HepG2 (cell line): Measurements from ENCODE around the gene UBXN1. TPM values are rescaled to one million over a fixed set of nuclear protein-coding genes. Genes with fewer than 3 reads are reported as not detected.

ENCODE experiments used
- CC2D1A ChIP-seq: sonication (generic); formaldehyde crosslinking; IDR thresholded peaks from 2 replicates; pipeline ENCODE4 v1.8.1; 2023; ENCODE audit warnings: mild to moderate bottlenecking, missing genetic modification reagents
- CHD4 ChIP-seq: fragments of 200-600 bp; sonication (generic); IDR thresholded peaks from 2 replicates; pipeline ENCODE4 v1.7.0; 2017; ENCODE audit warnings: mild to moderate bottlenecking, low read length, borderline replicate concordance
- CSRNP2 ChIP-seq: sonication (generic); formaldehyde crosslinking; conservative IDR thresholded peaks from 2 replicates; pipeline ENCODE4 v1.8.0; 2022; ENCODE audit warnings: low read depth, missing genetic modification reagents
- FOSL2 ChIP-seq: sonication (generic); formaldehyde crosslinking; IDR thresholded peaks from 2 replicates; pipeline ENCODE4 v1.4.0; 2020; ENCODE audit warnings: missing genetic modification reagents
- MAZ ChIP-seq, 2 experiments: sonication (generic) in 1 of 2; formaldehyde crosslinking in 1 of 2; IDR thresholded peaks; 2 replicates each; pipeline versions ENCODE4 v1.5.0 to v1.6.1; 2012 to 2020; ENCODE audit warnings: low read depth in 2 of 2, mild to moderate bottlenecking in 2 of 2, borderline replicate concordance in 1 of 2, improper control_type of control experiment in 1 of 2, low read length in 1 of 2, missing genetic modification reagents in 1 of 2, moderate library complexity in 1 of 2
- NFYB ChIP-seq: sonication (generic); formaldehyde crosslinking; IDR thresholded peaks from 2 replicates; pipeline ENCODE4 v1.4.0; 2020; ENCODE audit warnings: missing genetic modification reagents
- RBFOX2 ChIP-seq: fragments of 200-400 bp; formaldehyde crosslinking; IDR thresholded peaks from 2 replicates; pipeline ENCODE4 v1.6.1; 2017; ENCODE audit warnings: low read depth, mild to moderate bottlenecking, low read length
- TCF12 ChIP-seq, 2 experiments: fragments of 450-650 bp in 1 of 2; sonication (generic) in 1 of 2; formaldehyde crosslinking in 1 of 2; IDR thresholded peaks; 2 replicates each; pipeline versions ENCODE4 v1.6.1 to v1.8.0; 2017 to 2022; ENCODE audit warnings: antibody characterized with exemption in 1 of 2, mild to moderate bottlenecking in 1 of 2, missing genetic modification reagents in 1 of 2, moderate library complexity in 1 of 2
- TEAD2 ChIP-seq: sonication (generic); formaldehyde crosslinking; IDR thresholded peaks from 2 replicates; pipeline ENCODE4 v1.9.0; 2021; ENCODE audit warnings: missing genetic modification reagents
- ZBTB37 ChIP-seq: sonication (generic); formaldehyde crosslinking; IDR thresholded peaks from 2 replicates; pipeline ENCODE4 v1.4.0; 2020; ENCODE audit warnings: mild to moderate bottlenecking, missing genetic modification reagents
- ZFP1 ChIP-seq: IDR thresholded peaks from 2 replicates; pipeline ENCODE4 v1.6.1; 2016
- ZFP36L1 ChIP-seq: sonication (generic); formaldehyde crosslinking; IDR thresholded peaks from 2 replicates; pipeline ENCODE4 v1.8.0; 2022; ENCODE audit warnings: mild to moderate bottlenecking, missing genetic modification reagents, moderate library complexity
- ZNF180 ChIP-seq: sonication (generic); formaldehyde crosslinking; IDR thresholded peaks from 2 replicates; pipeline ENCODE4 v1.4.0; 2020; ENCODE audit warnings: low read depth, missing genetic modification reagents, borderline replicate concordance
- ZNF274 ChIP-seq: sonication (generic); formaldehyde crosslinking; IDR thresholded peaks from 2 replicates; pipeline ENCODE4 v1.5.1; 2020; ENCODE audit warnings: mild to moderate bottlenecking, missing genetic modification reagents
- ZNF33A ChIP-seq: sonication (generic); formaldehyde crosslinking; IDR thresholded peaks from 2 replicates; pipeline ENCODE4 v1.5.1; 2020; ENCODE audit warnings: missing genetic modification reagents, mild to moderate bottlenecking, moderate library complexity, borderline replicate concordance
- ZNF747 ChIP-seq: sonication (generic); formaldehyde crosslinking; IDR thresholded peaks from 2 replicates; pipeline ENCODE4 v1.8.1; 2023; ENCODE audit warnings: missing genetic modification reagents, mild to moderate bottlenecking, borderline replicate concordance
- ZNF883 ChIP-seq: sonication (generic); formaldehyde crosslinking; IDR thresholded peaks from 2 replicates; pipeline ENCODE4 v1.5.1; 2020; ENCODE audit warnings: mild to moderate bottlenecking, missing genetic modification reagents; ENCODE audit errors: not compliant biosample characterization
- ZSCAN25 ChIP-seq: sonication (generic); formaldehyde crosslinking; IDR thresholded peaks from 2 replicates; pipeline ENCODE4 v1.8.0; 2022; ENCODE audit warnings: mild to moderate bottlenecking, missing genetic modification reagents
- polyA plus RNA-seq, 8 experiments: library from polyadenylated mRNA; depleted of rRNA in 3 of 8; stranded (reverse) in 7 of 8; unstranded in 1 of 8; fragments of >200 nt; fragmentation: Illumina TruSeq in 4 of 8; extraction: Trizol in 4 of 8; gene quantifications; 2 replicates each; pipeline versions ENCODE4 v1.2.1 to v1.2.3, GENCODE V29; 2011 to 2016; ENCODE audit warnings: low read depth in 4 of 8, missing spikeins in 1 of 8, mixed read lengths in 1 of 8; ENCODE audit not compliant: insufficient read depth in 1 of 8
- total RNA-seq, 5 experiments: library from RNA; depleted of rRNA; stranded (reverse); fragments of >200 nt; fragmentation: Illumina TruSeq; extraction: Trizol; gene quantifications; 2 replicates each; pipeline ENCODE4 v1.2.3, GENCODE V29; 2016; ENCODE audit warnings: low read depth in 1 of 5
- TF ChIP-seq, protein P1 (sequence below): IDR thresholded peaks from 2 replicates; pipeline ENCODE4 v1.6.1; 2018; ENCODE audit warnings: missing genetic modification reagents, mild to moderate bottlenecking, missing compliant biosample characterization
- TF ChIP-seq, protein P2 (sequence below): sonication (generic); formaldehyde crosslinking; IDR thresholded peaks from 2 replicates; pipeline ENCODE4 v1.4.0; 2020; ENCODE audit warnings: missing genetic modification reagents
- TF ChIP-seq, protein P3 (sequence below): sonication (generic); formaldehyde crosslinking; conservative IDR thresholded peaks from 2 replicates; pipeline ENCODE4 v1.5.0; 2020; ENCODE audit warnings: missing genetic modification reagents

UBXN1 gene
- total and polyA plus RNA-seq, 2 of the 13 experiments (the other 11 are each of a cell fraction or from before 2014, with no cell fraction given) = 47.5 to 52.4 TPM

GRCh38 chr11:62671608-62672389 is 7.1 kb downstream of the UBXN1 start, which contains the start of the genes LBHD1 and UQCC3 (continued):
- TF ChIP-seq, protein P1, sequence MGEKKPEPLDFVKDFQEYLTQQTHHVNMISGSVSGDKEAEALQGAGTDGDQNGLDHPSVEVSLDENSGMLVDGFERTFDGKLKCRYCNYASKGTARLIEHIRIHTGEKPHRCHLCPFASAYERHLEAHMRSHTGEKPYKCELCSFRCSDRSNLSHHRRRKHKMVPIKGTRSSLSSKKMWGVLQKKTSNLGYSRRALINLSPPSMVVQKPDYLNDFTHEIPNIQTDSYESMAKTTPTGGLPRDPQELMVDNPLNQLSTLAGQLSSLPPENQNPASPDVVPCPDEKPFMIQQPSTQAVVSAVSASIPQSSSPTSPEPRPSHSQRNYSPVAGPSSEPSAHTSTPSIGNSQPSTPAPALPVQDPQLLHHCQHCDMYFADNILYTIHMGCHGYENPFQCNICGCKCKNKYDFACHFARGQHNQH = peak; percentile 77; the same call in 1 of the 2 replicates
- 0 out of 2 replicates have a peak, but pooled peaks have one; percentile 34 for TF ChIP-seq ZBTB37 (CRISPR knock-in tag)
- TF ChIP-seq RBFOX2 = peak; percentile 90
- no peak for TF ChIP-seq CC2D1A (CRISPR knock-in tag)
- TF ChIP-seq, protein P2, sequence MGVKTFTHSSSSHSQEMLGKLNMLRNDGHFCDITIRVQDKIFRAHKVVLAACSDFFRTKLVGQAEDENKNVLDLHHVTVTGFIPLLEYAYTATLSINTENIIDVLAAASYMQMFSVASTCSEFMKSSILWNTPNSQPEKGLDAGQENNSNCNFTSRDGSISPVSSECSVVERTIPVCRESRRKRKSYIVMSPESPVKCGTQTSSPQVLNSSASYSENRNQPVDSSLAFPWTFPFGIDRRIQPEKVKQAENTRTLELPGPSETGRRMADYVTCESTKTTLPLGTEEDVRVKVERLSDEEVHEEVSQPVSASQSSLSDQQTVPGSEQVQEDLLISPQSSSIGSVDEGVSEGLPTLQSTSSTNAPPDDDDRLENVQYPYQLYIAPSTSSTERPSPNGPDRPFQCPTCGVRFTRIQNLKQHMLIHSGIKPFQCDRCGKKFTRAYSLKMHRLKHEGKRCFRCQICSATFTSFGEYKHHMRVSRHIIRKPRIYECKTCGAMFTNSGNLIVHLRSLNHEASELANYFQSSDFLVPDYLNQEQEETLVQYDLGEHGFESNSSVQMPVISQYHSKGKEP (CRISPR knock-in tag) = no peak
- TF ChIP-seq ZNF274 (CRISPR knock-in tag) = no peak
- TF ChIP-seq FOSL2 (CRISPR knock-in tag) = no peak; the same call in 1 of the 2 replicates
- no peak for TF ChIP-seq ZFP1 (CRISPR knock-in tag)
- no peak for TF ChIP-seq ZNF33A
- TF ChIP-seq ZNF883 = no peak
- no peak for TF ChIP-seq CHD4
- TF ChIP-seq, protein P3, sequence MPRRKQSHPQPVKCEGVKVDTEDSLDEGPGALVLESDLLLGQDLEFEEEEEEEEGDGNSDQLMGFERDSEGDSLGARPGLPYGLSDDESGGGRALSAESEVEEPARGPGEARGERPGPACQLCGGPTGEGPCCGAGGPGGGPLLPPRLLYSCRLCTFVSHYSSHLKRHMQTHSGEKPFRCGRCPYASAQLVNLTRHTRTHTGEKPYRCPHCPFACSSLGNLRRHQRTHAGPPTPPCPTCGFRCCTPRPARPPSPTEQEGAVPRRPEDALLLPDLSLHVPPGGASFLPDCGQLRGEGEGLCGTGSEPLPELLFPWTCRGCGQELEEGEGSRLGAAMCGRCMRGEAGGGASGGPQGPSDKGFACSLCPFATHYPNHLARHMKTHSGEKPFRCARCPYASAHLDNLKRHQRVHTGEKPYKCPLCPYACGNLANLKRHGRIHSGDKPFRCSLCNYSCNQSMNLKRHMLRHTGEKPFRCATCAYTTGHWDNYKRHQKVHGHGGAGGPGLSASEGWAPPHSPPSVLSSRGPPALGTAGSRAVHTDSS (CRISPR knock-in tag) = no peak
- no peak for TF ChIP-seq TEAD2 (CRISPR knock-in tag)
- no peak for TF ChIP-seq TCF12 (IDR thresholded peaks at IDR 0.05)
- TF ChIP-seq TCF12 (CRISPR knock-in tag; IDR thresholded peaks at IDR 0.05) = no peak; the same call in 1 of the 2 replicates
- TF ChIP-seq MAZ (IDR thresholded peaks at IDR 0.05; ENCODE audit: borderline replicate concordance, low read depth, low read length) = no peak
- peak; percentile 59; the same call in 1 of the 2 replicates for TF ChIP-seq MAZ (CRISPR knock-in tag; IDR thresholded peaks at IDR 0.05; ENCODE audit: low read depth)
- peak; percentile 80 for TF ChIP-seq ZNF747
- TF ChIP-seq ZSCAN25 = peak; percentile 7; the same call in 1 of the 2 replicates
- TF ChIP-seq ZFP36L1 (CRISPR knock-in tag) = 0 out of 2 replicates have a peak, but pooled peaks have one; percentile 36
- TF ChIP-seq CSRNP2 (CRISPR knock-in tag) = no peak
- peak; percentile 35; the same call in 1 of the 2 replicates for TF ChIP-seq NFYB (CRISPR knock-in tag)
- 0 out of 2 replicates have a peak, but pooled peaks have one; percentile 65 for TF ChIP-seq ZNF180 (CRISPR knock-in tag)
